Loucy (cell line): ENCODE results near the gene RAPGEF5.

Source experiments
- H2AFZ ChIP-seq: fragments of 200-600 bp; sonication (generic); 2 replicates; pipeline ENCODE4 v1.6.0; 2016; ENCODE audit warnings: antibody characterized with exemption, mild to moderate bottlenecking, low read length, moderate library complexity
- H3F3A ChIP-seq: fragments of 200-600 bp; 2 replicates; pipeline ENCODE4 v1.6.0; 2016; ENCODE audit warnings: antibody characterized with exemption, low read depth, mild to moderate bottlenecking
- H3K27me3 ChIP-seq: fragments of 200-600 bp; sonication (generic); 2 replicates; pipeline ENCODE4 v1.6.1; 2014; ENCODE audit warnings: low read length, mild to moderate bottlenecking; ENCODE audit not compliant: insufficient read depth, poor library complexity, severe bottlenecking
- H3K36me3 ChIP-seq: fragments of 200-600 bp; sonication (generic); 2 replicates; pipeline ENCODE4 v1.6.1; 2016; ENCODE audit warnings: low read length; ENCODE audit not compliant: insufficient read depth
- H3K4me1 ChIP-seq: fragments of 200-600 bp; sonication (generic); 2 replicates; pipeline ENCODE4 v1.5.1; 2014; ENCODE audit warnings: low read length, mild to moderate bottlenecking; ENCODE audit not compliant: insufficient read depth, poor library complexity, severe bottlenecking
- H3K4me2 ChIP-seq: fragments of 200-600 bp; sonication (generic); 2 replicates; pipeline ENCODE4 v1.6.0; 2014; ENCODE audit warnings: antibody characterized with exemption, low read length, low read depth, mild to moderate bottlenecking; ENCODE audit not compliant: poor library complexity, severe bottlenecking
- H3K4me3 ChIP-seq: fragments of 200-600 bp; sonication (generic); 2 replicates; pipeline ENCODE4 v1.5.1; 2014; ENCODE audit warnings: low read length, mild to moderate bottlenecking, mixed read lengths; ENCODE audit not compliant: poor library complexity, severe bottlenecking
- H3K79me2 ChIP-seq: fragments of 200-600 bp; sonication (generic); 2 replicates; pipeline ENCODE4 v1.6.1; 2014; ENCODE audit warnings: low read length; ENCODE audit not compliant: insufficient read depth
- H3K9ac ChIP-seq: fragments of 200-600 bp; sonication (generic); 2 replicates; pipeline ENCODE4 v1.6.0; 2014; ENCODE audit warnings: mild to moderate bottlenecking, low read depth, low read length, moderate library complexity; ENCODE audit not compliant: poor library complexity, severe bottlenecking
- H3K9me2 ChIP-seq: fragments of 200-600 bp; sonication (generic); replicated peaks from 2 replicates; pipeline ENCODE4 v1.6.1; 2016; ENCODE audit warnings: low read depth, low read length, mixed read lengths
- H3K9me3 ChIP-seq: fragments of 200-600 bp; sonication (generic); 2 replicates; pipeline ENCODE4 v1.6.1; 2014; ENCODE audit warnings: mild to moderate bottlenecking, antibody characterized with exemption, low read length, low read depth; ENCODE audit not compliant: insufficient read depth
- H4K20me1 ChIP-seq: fragments of 200-600 bp; sonication (generic); 2 replicates; pipeline ENCODE4 v1.6.0; 2014; ENCODE audit warnings: antibody characterized with exemption, low read length, mild to moderate bottlenecking; ENCODE audit not compliant: insufficient read depth, poor library complexity, severe bottlenecking
- CTCF ChIP-seq: fragments of 200-600 bp; sonication (generic); conservative IDR thresholded peaks from 2 replicates; pipeline ENCODE4 v1.5.1; 2014; ENCODE audit warnings: mild to moderate bottlenecking, antibody characterized with exemption, low read length
- EZH2phosphoT487 ChIP-seq: fragments of 200-600 bp; IDR thresholded peaks from 2 replicates; pipeline ENCODE4 v1.6.1; 2018; ENCODE audit warnings: antibody characterized with exemption, mild to moderate bottlenecking, moderate library complexity, borderline replicate concordance

Gene RAPGEF5

GRCh38 chr7:22115689-22116088 lies 241.3 kb downstream of the RAPGEF5 start:
- Histone ChIP-seq H3K79me2 (no peaks in the 10 kb centered on the region), H3K4me3 (no peak overlapping the region), H3K4me2 (no peak overlapping the region), H3K36me3 (no peaks in the 10 kb centered on the region), H2AFZ (no peak overlapping the region), H3K4me1 (peaks cover 2% of the 10 kb centered on the region), H3K9me3 (no peaks in the 10 kb centered on the region), H4K20me1 (no peaks in the 10 kb centered on the region), H3F3A (no peaks in the 10 kb centered on the region), H3K9ac (no peak overlapping the region), H3K9me2 (no peaks in the 10 kb centered on the region), H3K27me3 (no peaks in the 10 kb centered on the region)
- TF ChIP-seq CTCF (no peak), EZH2phosphoT487 (no peak)

DNA sequence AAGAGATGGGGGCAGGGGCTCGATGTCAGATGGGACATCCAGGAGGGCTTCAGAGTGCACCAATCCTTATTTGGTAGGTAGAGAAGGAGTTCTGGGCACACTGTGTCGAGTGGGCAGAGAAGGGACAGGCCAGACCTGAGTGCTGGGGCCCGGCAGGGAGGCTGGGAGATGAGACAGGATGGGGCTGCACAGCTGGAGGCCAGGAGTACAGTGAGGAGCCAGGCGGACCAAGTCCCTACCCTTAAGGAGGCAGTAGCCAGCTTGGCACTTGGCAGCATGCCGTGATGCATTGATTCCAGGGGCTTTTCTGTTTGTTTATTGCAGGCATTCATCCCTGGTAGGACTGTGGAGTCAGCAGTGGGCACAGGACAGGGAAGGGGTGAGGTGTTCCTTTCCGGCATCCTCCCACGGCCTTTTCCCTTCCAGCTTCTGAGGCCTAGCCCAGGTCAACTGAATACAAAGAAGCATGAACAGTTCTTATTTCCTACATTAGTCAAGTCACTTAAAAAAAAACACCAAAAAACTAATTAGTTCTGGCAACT lies 242.4 kb downstream of the RAPGEF5 start:
- no peak overlapping the region for H2AFZ ChIP-seq
- H3F3A ChIP-seq, result no peaks in the 10 kb centered on the region
- TF ChIP-seq EZH2phosphoT487 (no peak), CTCF (no peak)
- no peaks in the 10 kb centered on the region for H3K9me2 ChIP-seq
- no peak overlapping the region for H3K4me2 ChIP-seq
- H3K36me3 ChIP-seq, result no peaks in the 10 kb centered on the region
- no peaks in the 10 kb centered on the region for H3K79me2 ChIP-seq
- no peaks in the 10 kb centered on the region for H3K4me1 ChIP-seq
- no peak overlapping the region for H3K4me3 ChIP-seq
- no peaks in the 10 kb centered on the region for H3K27me3 ChIP-seq
- no peak overlapping the region for H3K9ac ChIP-seq
- no peaks in the 10 kb centered on the region for H4K20me1 ChIP-seq
- no peaks in the 10 kb centered on the region for H3K9me3 ChIP-seq

DNA sequence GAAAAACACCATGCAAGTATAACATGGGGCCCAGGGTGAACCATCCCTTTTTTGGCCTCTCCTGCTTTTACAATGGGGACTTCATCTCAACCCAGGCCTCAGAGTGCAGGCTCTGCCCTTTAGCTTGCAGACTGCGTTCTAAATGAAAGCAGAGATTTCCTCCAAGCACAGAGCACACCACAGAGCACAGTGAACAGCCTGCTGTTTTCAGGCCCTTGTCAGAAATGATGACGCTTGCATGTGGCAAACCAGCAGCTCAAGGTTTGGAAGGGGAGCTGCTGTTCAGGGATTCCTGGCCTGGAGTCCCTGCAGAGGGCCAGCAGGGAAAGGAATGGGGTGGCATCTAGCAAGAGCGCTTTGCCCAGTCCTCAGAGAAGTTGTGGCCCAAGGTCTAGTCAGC lies 243.9 kb downstream of the RAPGEF5 start:
- Histone ChIP-seq H3K9me2 (no peaks in the 10 kb centered on the region), H3K9me3 (no peaks in the 10 kb centered on the region), H3K9ac (no peak overlapping the region), H3K4me1 (no peaks in the 10 kb centered on the region), H3K27me3 (no peaks in the 10 kb centered on the region), H3F3A (no peaks in the 10 kb centered on the region), H3K36me3 (no peaks in the 10 kb centered on the region), H3K79me2 (no peaks in the 10 kb centered on the region), H3K4me3 (no peak overlapping the region), H4K20me1 (no peaks in the 10 kb centered on the region), H3K4me2 (no peak overlapping the region), H2AFZ (no peak overlapping the region)
- TF ChIP-seq EZH2phosphoT487, result no peak
- no peak for TF ChIP-seq CTCF
